Measurements from ENCODE around the gene MAPK8IP2.
A peak's percentile ranks its signal among the peaks of the same experiment; 100 is the strongest.

Gene MAPK8IP2

DNA sequence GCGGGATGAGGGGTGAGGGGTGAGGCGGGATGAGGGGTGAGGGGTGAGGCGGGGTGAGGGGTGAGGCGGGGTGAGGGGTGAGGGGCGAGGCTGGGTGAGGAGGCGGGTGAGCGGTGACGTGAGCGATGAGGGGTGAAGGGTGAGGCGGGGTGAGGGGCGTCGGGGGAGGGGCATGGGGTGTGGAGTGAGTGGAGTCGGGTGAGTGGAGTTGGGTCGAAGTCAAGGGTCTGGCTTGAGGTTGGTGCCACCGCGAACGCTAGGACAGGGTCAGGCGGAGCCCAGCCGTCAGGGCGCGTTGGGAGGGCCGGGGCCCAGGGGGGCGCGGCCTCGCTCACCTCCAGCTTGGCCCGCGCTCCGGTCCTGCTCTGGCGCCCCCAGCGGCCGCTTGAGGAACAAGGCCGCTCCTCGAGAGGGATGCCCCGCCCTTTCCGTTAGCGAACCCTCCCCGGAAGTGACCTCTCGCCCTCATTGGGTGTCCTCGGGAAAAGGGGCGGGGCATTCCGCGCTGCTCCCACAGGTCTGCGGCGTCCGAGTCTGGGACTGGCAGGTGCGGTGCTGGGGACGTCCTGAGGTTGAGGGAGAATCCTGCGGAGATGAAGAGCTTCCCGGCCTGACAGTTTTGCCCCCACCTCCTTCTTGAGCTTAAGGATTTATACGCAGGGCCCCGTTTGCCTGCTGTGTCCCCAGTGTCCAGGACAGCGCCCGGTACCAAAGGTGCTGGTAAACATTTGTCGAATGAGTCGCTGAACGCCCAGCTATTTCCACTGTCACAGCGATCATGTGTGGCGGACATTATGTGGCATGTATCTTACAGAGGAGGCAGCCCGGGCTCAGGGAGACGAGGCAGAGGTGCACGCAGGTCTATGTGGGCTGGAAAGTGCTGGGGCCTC is 37.8 kb upstream of the MAPK8IP2 start, which contains the start of gene SYCE3:
Gene SYCE3, minus strand, starts transcription at position 397 of the 890 bp plus-strand sequence. CDS start 6,514 bp downstream, outside the sequence.
- H3K4me3 ChIP-seq (ENCODE audit: low read length), result peak within 1 kb of the TSS; percentile 78
- DNase-seq (ENCODE audit: low read depth), result peak; percentile 83
- TF ChIP-seq, protein P1, sequence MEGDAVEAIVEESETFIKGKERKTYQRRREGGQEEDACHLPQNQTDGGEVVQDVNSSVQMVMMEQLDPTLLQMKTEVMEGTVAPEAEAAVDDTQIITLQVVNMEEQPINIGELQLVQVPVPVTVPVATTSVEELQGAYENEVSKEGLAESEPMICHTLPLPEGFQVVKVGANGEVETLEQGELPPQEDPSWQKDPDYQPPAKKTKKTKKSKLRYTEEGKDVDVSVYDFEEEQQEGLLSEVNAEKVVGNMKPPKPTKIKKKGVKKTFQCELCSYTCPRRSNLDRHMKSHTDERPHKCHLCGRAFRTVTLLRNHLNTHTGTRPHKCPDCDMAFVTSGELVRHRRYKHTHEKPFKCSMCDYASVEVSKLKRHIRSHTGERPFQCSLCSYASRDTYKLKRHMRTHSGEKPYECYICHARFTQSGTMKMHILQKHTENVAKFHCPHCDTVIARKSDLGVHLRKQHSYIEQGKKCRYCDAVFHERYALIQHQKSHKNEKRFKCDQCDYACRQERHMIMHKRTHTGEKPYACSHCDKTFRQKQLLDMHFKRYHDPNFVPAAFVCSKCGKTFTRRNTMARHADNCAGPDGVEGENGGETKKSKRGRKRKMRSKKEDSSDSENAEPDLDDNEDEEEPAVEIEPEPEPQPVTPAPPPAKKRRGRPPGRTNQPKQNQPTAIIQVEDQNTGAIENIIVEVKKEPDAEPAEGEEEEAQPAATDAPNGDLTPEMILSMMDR (conservative IDR thresholded peaks at IDR 0.05; ENCODE audit: low read length), result peak; percentile 63

DNA sequence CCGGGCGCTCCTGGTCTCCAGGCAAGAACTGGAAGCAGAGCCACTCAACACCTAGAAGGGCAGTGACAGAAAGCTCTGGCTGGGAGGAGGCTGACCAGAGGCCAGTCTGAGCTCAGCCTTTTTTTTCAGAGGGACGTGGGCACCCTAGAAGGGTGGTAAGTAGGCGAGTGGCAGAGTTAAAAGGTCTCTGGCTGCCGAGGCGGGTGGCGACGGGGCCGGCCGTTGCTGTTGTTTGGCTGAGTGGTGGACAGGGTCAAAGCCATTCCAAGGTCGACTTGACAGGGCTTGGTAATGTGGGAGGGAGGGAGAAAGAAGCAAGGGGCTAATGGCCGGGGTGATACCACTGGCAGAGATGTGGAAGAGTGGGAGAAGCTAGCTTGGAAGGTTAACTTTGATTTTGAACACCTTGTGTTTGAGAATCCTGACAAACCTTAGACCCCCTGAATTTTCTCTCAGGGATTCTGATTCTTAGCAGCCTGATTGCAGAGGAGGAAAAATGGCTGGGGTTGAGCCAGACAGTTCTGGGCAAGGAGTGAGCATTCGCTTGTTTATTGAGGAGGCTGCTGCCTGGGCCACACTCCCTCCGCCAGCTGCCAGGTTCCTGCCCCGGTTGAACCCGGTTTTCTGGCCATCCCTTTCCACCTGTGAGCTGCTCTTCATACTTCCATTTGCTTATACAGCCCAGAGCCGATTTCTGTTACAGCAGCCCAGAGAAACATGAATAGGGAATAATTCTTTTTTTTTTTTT is 37.0 kb upstream of the MAPK8IP2 start:
- H3K4me3 ChIP-seq (ENCODE audit: low read length), result peak overlapping the region; percentile 78
- TF ChIP-seq, protein P1 (conservative IDR thresholded peaks at IDR 0.05; ENCODE audit: low read length), result no peak
- no peak for DNase-seq (ENCODE audit: low read depth)

DNA sequence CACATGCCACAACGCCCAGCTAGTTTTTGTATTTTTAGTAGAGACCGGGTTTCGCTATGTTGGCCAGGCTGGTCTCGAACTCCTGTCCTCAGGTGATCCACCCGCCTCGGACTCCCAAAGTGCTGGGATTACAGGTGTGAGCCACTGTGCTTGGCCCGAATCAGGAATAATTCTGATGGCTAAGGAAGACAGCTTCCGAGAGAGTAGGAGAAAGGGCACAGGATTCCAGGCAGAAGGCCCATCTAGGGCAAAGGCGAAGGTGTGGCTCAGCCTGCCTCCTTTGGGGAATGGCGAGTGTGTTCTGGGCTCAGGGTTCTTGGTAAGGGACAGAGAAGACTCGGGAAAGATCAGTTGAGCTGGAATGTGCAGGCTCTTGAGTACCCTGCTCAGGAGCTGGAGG is 36.3 kb upstream of the MAPK8IP2 start:
- no peak overlapping the region for H3K4me3 ChIP-seq (ENCODE audit: low read length)
- TF ChIP-seq, protein P1 (conservative IDR thresholded peaks at IDR 0.05; ENCODE audit: low read length), result no peak
- DNase-seq (ENCODE audit: low read depth), result no peak

DNA sequence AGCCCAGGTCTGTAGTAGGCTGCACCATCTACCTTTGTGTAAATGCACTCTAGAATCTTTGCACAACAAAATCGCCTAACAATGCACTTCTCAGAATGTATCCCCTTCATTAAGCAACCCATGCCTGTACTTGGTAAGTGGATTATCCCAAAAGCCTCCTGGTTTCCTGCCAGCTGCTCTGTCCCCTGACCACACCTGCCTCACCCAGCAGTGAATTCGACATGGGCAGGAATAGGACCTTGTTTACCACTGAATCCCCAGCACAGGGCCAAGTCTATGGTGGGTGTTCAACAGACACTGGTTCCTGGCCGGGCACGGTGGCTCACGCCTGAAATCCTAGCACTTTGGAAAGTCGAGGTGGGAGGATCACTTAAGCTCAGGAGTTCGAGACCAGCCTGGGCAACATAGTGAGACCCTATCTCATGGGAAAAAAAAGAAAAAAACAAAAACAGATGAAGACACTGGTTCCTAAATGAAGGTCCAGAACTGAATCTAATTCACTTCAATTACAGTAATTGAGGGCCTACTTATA is 32.8 kb upstream of the MAPK8IP2 start:
- no peak for DNase-seq (ENCODE audit: low read depth)
- H3K4me3 ChIP-seq (ENCODE audit: low read length), result no peak overlapping the region
- TF ChIP-seq, protein P1 (conservative IDR thresholded peaks at IDR 0.05; ENCODE audit: low read length), result no peak

DNA sequence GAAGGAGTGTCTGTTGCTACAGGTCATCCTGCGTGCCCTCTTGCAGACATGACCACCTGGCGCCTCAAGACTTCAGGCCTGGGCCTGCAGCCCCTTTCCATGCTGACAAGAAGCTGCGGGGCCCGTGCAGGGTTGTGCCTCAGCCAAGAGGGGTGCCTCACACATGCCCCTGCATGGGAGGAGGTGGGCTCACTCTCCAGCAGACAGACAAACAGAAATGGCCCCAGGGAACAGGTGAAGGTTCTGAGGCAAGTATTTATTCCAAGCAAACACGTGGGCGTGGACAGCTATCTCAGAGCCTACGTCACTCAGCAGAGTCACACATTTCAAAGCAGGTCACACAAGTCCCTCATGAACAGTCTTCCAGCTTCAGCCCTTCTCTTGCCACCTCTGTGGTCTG is 32.0 kb upstream of the MAPK8IP2 start:
- TF ChIP-seq, protein P1 (conservative IDR thresholded peaks at IDR 0.05; ENCODE audit: low read length), result no peak
- no peak overlapping the region for H3K4me3 ChIP-seq (ENCODE audit: low read length)
- no peak for DNase-seq (ENCODE audit: low read depth)

DNA sequence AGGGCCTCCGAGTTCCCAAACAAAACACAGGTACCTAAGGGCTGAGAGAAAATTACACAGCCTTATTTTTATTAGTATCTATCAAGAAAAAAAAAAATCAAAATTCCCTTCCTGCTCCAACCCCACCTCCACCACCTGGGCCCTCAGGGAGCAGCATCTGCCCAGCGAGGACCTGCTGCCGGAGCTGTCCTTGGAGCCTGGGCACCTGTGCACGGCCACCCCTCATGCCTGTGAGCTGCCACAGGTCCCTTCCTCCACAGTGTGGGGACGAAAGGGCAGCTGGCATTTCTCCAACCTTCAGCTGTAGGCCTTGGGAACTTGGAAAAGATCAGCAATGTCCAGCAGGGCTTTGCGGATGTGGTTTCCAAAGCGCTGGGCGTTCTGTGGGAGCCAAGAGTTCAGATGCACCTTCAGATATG is 31.5 kb upstream of the MAPK8IP2 start:
- H3K4me3 ChIP-seq (ENCODE audit: low read length), result no peak overlapping the region
- no peak for DNase-seq (ENCODE audit: low read depth)
- TF ChIP-seq, protein P1 (conservative IDR thresholded peaks at IDR 0.05; ENCODE audit: low read length), result no peak
